ENCODE measurements around the gene EPS8L2.

EPS8L2 gene

DNA sequence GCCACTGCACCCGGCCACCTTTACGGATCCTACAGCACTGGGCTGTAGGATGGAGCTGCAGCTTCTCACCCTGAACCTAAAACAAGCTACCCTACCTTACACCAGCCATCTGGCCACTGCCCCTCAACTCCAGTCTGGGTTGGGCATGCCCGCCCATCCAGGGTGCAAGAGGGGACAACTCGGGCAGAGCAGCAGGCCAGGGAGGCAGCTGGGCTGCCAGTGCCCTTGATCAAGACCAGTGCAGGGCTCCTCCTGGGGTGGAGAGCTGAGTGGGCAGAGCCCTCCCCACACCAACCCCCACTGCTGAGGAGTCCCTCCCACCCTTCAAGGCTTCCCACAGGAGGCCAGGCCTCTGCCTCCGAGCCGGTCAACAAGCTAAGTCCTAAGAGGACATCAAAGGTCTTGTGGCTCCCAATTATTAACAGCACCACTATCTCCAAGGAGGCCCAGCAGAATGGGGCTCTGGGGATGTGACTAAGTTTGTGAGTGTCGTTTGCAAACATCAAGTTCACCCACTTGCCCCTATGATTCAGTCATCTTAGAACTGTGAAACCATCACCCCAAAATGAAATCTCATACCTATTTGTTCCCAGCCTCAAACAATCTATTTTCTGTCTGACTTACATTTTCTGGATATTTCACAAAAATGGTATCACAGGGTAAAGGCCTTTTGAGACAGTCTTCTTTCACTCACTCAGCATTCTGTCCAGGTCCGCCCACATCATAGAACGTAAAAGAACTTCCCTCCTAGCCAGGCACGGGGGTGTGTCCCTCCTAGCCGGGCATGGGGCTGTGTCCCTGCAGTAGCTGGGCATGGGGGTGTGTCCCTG is 60.3 kb downstream of the EPS8L2 start:
- TF ChIP-seq, protein P1, sequence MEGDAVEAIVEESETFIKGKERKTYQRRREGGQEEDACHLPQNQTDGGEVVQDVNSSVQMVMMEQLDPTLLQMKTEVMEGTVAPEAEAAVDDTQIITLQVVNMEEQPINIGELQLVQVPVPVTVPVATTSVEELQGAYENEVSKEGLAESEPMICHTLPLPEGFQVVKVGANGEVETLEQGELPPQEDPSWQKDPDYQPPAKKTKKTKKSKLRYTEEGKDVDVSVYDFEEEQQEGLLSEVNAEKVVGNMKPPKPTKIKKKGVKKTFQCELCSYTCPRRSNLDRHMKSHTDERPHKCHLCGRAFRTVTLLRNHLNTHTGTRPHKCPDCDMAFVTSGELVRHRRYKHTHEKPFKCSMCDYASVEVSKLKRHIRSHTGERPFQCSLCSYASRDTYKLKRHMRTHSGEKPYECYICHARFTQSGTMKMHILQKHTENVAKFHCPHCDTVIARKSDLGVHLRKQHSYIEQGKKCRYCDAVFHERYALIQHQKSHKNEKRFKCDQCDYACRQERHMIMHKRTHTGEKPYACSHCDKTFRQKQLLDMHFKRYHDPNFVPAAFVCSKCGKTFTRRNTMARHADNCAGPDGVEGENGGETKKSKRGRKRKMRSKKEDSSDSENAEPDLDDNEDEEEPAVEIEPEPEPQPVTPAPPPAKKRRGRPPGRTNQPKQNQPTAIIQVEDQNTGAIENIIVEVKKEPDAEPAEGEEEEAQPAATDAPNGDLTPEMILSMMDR (IDR thresholded peaks at IDR 0.05; ENCODE audit: control insufficient read depth, insufficient read depth, low read depth, low read length, missing control alignments), result no peak
- DNase-seq (ENCODE audit: low read depth), result no peak

DNA sequence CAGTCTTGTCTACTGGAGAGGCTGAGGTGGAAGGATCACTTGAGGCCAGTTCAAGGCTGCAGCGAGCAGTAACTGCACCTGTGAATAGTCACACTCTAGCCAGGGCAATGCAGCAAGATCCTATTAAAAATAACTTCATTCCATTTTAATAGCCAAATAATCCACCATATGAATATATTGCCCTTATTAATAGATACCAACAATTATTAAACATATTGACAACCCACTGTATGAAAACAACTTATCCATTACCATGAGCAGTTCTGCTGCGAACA is 60.8 kb downstream of the EPS8L2 start:
- TF ChIP-seq, protein P1 (IDR thresholded peaks at IDR 0.05; ENCODE audit: control insufficient read depth, insufficient read depth, low read depth, low read length, missing control alignments), result no peak
- no peak for DNase-seq (ENCODE audit: low read depth)
- H3K4me3 ChIP-seq (ENCODE audit: control insufficient read depth, low read depth, low read length), result no peak overlapping the region

More for the DNA sequence above, 60.3 kb downstream of the EPS8L2 start:
- no peak overlapping the region for H3K4me3 ChIP-seq (ENCODE audit: control insufficient read depth, low read depth, low read length)

- no peak for DNase-seq (ENCODE audit: low read depth)
- TF ChIP-seq, protein P1 (IDR thresholded peaks at IDR 0.05; ENCODE audit: control insufficient read depth, insufficient read depth, low read depth, low read length, missing control alignments), result no peak
- H3K4me3 ChIP-seq (ENCODE audit: control insufficient read depth, low read depth, low read length), result no peak overlapping the region
These were observed 61.2 kb downstream of the EPS8L2 start for GRCh38 chr11:767238-767637.

DNA sequence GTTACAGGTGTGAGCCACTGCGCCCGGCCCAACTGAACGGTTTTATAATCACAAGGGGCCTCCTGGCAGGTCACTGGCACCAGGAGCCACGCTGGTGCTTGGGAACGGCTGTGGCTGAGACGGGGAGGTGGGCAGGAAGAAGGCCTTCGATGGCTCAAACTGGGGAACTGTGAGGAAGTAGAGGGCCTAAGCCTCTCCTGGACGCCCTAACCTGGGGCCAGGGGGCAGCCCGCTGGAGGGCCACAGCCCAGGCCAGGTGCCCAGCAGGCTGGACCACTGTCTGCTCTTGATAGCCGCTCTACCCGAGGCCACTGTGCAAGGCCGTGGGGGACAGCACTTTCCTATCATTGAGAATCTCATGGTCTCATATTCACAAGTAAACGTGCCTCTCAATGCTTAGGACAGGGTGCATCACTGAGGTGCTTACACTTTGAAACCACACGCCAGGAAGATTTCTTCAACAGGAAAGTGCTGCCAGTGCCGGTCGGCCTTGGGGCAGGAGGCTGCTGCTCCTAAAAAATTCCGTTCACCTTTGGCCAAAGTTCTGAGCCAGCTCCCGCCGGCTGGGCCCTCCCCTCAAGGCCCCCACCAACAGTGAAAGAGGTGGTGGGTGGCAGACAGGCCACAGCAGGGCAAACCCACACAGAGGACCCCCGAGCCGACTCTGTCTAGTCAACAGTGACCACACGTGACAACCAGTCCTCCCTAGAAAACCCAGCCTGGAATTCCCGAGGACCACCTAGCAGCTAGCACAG is 64.0 kb downstream of the EPS8L2 start:
- H3K4me3 ChIP-seq (ENCODE audit: control insufficient read depth, low read depth, low read length), result no peak overlapping the region
- TF ChIP-seq, protein P1 (IDR thresholded peaks at IDR 0.05; ENCODE audit: control insufficient read depth, insufficient read depth, low read depth, low read length, missing control alignments), result no peak
- DNase-seq (ENCODE audit: low read depth), result no peak

- TF ChIP-seq, protein P1 (IDR thresholded peaks at IDR 0.05; ENCODE audit: control insufficient read depth, insufficient read depth, low read depth, low read length, missing control alignments), result no peak
- no peak for DNase-seq (ENCODE audit: low read depth)
These were observed 64.9 kb downstream of the EPS8L2 start for GRCh38 chr11:770642-771616.

GRCh38 chr11:771617-772204 is 65.7 kb downstream of the EPS8L2 start:
- H3K4me3 ChIP-seq (ENCODE audit: control insufficient read depth, low read depth, low read length), result no peak overlapping the region
- TF ChIP-seq, protein P1 (IDR thresholded peaks at IDR 0.05; ENCODE audit: control insufficient read depth, insufficient read depth, low read depth, low read length, missing control alignments), result no peak
- DNase-seq (ENCODE audit: low read depth), result no peak

More at GRCh38 chr11:770642-771616, 64.9 kb downstream of the EPS8L2 start:
- H3K4me3 ChIP-seq (ENCODE audit: control insufficient read depth, low read depth, low read length), result no peak overlapping the region
